Stimulated activated CD4-positive, alpha-beta T cell treated with anti-CD3 and anti-CD28 coated beads, TNF-alpha, amount 100 ng/mL, for 24 hours (primary cell): Measurements from ENCODE around the gene RUFY4.

Source experiments
- DNase-seq, 3 experiments: peaks; one replicate each; pipeline ENCODE4 v3.0.0-alpha.2; 2020; ENCODE audit warnings: low read depth in 3 of 3

RUFY4 gene

DNA sequence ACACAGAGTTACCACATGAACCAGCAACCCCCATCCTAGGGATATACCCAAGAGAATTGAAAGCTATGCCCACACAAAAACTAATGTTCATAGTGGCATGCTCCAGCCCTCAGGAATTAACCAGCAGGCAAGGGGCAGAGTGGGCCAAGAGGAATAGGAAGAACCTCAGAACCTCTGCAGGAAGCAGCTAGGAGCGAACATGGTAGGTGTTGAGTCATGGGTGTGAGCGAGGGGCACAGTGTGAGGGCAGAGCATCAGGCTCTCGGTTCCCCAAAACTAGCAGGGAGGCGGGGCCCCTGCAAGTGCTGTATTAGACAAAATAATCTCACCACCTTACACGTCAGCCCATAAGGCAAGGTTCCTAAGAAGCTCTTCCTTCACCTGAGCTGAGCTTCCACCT is 5.6 kb upstream of the RUFY4 start:
- DNase-seq = no peak

DNA sequence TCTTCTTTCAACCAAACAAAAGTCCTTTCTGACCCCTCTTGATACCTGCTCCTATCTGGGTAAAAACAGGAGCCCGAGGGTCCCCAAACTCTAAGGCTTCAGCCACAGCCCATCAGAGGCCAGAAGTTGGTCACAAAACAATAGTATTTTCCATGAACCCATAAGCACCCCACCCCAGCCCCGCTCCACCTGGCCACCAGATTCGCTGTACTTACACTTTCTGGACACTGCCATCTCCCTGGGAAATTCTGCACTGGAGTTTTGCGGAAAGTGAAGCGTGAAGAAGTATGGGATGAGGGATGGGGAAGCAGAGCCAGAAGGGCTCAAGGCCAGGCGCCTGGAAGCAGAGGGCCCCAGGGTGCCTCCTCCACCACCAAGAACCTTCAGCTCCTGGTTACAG is 5.2 kb upstream of the RUFY4 start:
- DNase-seq = no peak

DNA sequence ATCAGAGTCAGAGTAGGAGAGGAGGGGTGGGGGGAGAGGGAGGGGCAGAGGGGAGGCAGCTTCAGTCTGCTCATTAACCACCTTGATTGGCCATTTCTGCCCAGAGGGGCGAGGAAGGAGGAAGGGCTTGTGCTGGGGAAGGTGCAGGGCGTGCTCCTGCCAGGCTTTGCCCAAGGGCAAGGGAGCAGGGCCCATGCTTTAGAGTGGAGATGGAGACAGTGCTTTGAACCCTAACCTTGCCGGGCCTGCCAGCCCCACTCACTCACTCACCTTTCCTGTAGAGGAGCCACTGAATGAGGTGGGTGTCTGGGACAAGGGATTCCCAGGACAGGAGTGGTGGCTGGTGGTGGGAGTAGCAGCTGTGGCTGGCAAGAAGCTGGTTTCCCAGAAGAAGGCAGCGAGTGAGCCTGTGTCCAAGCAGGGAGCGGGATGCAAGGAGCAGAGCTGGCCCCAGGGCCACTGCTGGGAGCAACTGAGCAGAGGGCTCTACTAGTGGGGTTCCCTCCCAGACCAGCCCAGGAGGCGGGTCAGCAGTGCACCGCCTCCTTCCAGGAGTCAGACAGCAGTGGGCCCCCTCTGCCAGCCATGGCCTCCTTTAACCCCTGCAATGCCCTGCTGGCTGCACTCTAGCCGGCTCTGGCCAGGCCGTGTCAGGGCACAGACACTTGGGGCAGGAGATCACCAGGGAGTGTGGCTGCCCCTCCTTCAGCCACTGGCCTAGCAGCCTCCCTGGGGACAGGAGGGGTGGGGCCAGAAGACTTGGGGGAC is 3.6 kb upstream of the RUFY4 start:
- no peak for DNase-seq

DNA sequence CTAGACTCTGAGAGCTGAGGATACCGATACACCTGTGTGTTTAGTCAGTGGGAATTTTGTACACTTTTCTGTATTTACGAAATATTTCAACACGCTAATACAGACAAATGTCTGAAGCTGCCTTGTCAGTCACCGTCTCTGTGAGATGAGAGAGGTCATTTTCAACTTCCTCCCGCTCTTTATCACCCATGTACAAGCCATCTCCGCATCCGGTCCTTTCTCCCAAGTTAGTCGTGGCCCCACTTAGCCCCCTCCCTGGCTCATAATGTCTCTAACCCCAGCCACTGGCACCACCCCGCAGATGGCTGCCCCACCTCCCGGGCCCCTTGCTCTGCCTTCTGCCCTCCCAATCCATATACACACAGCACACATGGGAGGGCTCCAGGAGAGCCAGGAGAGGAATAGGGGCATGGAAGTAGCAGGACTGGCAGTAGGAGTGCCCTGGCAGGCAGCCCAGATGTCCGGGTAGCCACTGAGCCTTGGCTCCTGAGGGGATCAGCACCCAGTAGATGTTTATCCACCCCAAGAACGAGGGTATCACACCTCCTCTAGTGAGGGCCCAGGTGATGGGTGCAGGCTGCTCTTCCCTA is 2.0 kb upstream of the RUFY4 start:
- DNase-seq = no peak

DNA sequence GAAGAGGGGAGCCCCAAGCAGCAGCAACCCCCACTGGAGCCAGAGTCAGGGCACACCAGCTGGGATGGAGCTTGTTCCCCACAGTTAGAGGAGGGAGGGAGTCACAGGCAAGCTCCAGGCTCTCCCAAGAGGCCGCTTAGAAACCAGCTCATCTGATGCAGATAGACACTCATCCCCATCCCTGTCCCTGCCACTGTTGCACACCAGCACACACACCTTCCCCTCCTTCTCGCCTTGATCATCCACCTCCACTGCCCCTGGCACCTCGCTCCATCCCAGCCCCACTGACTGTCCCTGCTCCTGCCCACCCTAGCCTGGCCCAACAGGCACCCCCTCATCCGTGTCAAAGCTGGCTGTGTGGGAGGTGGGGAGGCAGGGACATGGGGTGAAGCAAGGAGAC is 1.5 kb upstream of the RUFY4 start:
- DNase-seq = no peak

DNA sequence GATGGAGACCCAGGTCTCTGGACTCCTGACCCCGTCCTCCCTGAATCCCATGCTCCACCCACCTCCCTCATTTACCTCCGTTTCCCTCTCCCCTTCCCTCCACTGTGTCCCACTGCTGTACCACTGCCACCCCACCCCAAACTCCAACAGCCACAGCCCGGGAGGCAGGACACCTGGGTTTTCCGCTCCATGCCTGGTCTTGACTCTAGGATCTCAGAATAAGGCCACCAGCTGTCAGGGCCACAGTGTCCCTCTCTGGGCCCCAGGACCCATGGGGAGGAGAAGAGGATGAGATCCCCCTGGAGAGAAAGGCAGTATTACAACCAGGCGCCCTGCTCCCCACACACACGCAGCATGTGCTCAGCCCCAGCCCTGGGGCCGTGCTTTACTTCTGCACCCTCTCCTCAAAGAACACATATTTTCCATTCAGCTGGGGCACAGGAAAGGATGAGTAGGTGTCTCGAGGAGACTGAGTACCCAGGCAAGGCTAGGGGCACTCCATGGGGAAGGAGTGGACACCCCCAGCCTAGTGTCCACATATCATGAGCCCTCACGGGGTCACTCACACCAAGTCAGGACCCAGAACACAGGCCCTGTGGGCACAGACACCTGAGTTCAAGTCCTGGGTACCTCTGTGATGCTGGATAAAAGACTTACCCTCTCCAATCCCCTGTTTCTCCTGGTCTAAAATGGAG is 700 bp downstream of the RUFY4 start:
- no peak for DNase-seq

DNA sequence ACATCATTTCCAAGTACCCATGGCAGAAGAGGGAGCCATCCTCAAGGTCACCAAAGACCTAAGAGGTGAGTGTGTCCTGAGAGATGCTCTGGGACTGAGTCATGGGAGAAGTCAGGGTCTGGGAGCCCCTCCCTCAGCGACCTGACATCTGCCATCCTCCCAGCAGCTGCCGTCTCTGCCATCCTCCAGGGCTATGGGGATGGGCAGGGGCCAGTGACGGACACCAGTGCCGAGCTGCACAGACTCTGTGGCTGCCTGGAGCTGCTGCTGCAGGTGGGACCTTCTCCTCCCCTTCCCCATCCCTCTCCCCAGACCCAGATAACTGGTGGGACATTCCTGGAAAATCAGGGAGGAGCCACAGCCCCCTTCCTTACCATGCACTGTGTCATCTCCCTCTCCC is 1.5 kb downstream of the RUFY4 start:
- no peak for DNase-seq

DNA sequence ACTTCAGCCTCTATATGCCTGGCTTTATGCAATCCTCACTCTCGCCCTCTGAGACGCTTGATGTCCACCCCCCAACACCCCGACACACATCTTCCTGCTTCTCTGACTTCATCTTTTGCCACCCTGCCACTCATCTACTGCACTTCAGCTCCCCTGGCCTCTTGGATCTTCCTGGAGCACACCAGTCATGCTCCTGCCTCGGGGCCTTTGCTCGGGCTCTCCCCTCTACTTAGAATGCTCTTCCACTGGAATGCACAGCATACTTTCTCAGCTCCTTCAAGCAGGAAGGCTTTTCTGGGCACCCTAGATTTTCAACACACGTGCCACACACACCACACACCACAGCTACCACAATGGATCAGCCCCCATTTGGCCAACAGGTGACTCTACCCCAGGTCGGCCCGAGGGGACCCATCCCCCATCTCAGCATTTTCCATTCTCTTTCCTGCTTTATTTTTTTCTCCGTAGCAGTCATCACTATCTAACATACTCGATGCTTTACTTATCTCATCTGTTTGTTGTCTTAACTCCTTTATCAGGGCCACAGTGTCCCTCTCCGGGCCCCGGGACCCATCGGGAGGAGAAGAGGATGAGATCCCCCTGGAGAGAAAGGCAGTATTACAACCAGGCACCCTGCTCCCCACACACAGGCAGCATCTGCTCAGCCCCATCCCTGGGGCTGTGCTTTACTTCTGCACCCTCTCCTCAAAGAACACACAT is 2.3 kb downstream of the RUFY4 start:
- no peak for DNase-seq

DNA sequence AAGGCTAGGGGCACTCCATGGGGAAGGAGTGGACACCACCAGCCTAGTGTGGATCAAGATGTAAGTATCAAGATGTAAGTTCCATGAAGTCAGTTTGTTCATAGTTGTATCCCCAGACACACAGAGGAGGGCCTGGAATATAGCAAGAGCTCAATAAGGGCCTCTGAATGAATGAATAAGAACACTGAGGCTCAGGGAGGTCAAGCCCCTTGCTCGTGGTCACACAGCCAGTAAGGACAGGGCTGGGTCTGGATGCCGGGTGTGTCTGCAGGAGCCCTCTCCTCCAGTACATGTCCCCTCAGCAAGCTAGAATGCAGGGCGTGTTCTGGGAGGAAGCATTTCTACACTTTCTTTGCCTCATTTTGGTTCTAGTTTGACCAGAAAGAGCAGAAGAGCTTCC is 2.9 kb downstream of the RUFY4 start:
- DNase-seq = no peak

DNA sequence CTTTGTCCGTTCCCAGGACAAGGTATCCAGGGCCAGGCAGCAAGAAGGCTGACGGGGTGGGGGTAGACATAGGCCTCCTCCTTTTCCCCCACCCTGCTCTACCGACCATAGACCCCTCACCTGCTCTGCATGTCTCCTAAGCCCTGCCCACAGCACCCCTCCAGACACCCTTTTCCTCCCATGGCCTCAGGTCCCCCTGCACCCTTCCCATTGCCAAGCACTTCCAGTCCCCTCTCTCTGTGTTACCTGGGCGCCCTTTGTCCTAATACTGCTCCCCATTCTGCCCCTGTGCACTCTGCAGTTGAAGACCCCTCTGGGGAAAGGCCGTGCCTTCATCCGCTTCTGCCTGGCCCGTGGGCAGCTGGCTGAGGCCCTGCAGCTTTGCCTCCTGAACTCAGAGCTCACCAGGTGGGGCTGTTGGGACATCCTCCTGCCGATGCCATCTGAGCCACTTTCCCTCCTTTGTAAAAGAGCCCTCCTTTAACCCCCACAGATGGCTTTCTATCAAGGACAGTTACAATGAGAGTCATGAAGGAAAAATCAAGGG is 3.5 kb downstream of the RUFY4 start:
- DNase-seq = no peak

DNA sequence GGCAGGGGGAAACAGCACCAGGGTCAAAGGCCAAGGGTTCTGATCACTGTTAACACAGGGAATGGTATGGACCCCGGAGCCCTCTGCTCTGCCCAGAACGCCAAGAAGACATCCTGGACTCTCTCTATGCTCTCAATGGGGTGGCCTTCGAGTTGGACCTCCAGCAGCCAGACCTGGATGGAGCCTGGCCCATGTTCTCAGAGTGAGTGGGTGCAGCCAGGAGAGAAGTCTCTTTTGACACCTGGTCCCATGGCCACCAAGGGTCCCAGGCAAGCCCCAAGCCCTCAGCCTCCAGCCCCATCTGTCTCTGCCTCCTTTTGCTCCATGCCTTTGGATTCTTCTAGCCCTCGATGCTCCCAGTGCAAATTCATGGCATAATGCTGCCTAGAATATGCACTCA is 4.1 kb downstream of the RUFY4 start:
- no peak for DNase-seq

DNA sequence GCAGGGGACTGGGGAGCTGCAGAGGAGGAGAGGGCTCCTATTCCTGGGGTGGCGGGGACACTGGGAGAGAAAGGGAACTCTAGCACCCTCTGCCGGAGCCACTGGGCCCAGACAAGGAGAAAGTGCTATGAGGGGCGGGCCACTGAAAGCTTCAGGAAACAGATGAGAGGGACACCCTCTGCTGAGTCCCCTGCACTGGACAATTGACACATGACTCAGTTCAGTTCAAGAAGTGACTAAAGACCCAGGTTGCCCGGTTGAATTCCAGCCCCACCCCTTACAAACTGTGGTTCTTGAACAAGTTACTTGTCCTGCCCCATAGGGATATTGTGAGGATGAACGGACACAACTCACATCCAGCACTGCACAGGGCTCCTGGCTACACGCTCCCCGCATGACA is 5.0 kb downstream of the RUFY4 start:
- peak in 1 of 3 experiments; percentile 27 for DNase-seq

DNA sequence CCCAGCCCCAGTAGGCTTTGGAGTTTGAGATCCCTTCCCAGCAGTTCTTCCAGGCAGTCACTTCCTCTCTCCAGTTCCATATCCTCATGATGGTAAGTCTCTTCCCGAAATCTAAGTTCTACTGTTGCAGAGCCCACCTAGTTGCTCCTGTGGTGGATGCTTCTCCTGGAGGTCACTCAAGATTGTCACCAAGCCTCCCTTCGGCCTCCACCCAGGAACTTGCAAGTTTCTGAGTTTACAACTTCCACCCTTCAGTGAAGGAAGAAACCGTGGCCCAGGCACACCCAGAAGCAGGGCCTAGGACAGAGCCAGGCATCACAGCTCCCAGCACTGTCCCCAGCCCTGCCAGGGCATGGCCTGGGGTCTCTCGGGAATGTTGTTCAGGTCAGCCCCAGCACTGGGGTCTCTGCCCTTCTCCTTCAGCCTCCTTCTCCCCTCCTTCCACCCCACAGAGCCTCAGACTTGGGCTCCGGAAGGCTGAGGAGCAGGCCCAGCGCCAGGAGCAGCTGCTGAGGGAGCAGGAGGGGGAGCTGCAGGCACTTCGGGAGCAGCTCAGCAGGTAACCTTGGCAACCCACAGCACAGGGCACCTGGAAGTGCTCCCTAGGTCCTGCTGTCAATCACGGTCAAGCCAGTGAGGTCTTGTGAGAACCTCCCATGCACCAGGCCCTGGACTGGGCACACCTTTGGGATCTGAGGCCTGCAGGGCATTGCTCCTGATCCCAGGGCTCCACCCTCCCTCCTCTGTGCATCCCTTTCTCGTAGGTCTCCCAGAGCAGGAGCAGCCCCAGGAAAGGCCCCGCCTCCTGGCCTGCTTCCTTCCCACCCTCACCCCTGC is 7.1 kb downstream of the RUFY4 start:
- no peak for DNase-seq

DNA sequence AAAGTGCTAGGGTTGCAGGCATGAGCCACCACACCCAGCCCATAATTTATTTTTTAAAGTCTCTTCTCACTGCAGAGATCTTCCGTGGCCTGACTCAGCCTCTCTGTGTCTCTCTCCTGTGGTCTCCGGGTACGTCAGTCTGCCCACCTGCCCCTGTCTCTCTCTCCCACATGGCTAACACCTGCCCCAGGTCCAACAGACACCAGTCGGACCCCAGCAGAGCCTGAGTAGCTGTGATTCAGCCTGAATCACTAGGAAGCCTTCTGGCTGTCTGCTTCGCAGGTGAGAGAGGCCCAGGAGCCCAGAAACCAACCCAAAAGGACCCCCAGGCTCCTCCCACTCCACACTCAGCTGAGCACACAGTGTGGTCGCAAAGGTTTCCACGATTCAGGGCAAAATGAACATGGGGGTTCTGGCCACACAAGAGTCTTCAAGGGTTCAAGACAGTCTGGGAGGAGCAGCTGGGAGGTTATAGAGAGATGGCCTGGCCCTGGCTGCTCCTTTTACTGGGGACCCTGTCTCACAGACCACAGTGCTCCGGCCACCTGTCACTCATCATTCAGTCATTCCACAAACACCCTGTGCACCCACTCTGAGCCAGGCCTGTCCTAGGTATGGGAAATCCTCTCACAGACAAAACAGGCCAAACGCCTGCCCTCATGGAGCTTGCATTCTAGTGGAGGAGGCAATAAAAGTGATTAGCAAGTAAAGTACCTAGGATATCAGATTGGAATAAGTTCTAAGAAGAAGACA is 8.6 kb downstream of the RUFY4 start:
- no peak for DNase-seq

DNA sequence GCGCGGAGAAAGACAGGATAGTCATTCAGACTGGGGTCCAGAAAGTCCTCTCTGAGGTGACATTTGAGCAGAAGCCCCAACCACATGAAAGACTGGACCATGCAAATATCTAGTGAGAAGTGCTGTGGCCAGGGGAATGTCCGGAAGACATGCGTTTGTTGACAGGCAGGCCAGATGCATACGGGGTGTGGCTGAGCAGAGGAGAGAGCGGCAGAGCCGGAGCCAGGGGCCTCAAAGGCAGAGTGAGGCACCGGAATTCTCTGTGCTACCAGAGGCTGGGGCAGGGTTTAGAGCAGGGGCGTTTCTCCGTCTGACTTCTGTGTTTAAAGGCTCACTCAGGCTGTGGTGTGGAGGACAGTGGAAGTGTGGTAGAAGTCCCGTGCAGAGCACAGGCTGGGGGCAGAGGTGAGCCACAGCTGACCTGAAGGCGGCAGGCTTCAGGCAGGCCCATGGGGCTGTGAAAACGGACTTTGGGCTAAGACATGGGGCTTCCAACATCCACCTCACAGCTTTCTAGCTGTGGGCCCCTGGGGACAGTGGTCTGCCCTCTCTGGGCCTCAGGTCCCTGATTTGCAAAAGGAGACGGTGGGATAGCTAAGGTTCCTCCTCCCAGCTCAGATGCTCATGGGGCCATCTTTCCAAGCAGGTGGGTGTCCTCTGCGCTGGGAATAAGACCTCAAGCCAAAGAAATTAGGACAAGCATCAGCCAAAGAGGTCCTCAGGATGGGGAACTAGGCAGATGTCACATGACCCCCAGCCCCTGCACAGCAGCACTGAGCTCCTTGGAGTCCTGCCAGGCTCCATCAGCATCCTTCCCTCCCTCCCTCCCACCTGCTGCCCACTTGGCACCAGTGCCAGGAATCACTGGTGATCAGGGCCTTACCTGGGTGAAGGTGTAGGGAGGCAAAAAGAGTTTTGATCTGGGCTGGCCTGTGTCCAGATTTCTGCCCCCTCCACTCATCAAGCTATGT is 11.2 kb downstream of the RUFY4 start:
- no peak for DNase-seq

DNA sequence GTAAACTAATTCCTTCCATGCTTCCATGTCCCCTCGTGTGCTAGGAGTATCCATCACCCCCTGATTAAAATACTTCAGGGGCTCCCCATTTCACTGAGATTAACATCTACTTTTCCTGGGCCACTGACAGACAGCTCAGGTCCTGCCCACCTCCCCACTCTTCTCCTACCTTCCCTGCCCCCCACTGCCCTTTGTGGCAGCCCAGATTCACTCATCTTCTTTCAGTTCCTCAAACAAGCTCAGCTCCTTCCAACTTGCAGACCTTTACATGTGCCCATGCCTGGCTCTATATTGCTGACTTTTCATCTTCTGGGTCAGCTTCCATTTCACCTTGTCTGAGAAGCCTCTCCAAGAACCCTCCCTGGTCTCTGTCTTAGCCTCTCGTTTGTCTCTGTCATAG is 12.0 kb downstream of the RUFY4 start:
- DNase-seq = no peak

DNA sequence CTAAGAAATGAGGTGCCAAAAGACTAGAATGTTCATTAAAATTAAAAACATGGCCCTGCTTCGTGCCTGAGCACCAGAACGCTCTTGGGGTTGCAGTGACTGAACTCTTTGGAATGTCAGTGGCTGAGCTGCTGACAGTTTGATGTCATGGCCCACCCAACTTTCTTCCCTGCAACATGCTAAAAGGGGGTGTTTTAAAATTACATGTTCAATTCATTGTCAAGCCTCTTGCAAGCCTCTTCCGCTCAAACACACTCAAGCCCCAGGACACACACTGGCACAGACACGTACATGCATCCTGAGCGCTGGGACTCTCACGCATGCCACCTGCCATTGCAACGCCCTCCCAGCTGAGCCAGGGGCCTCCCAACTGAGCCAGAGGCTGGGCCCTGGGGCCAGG is 12.6 kb downstream of the RUFY4 start:
- no peak for DNase-seq

DNA sequence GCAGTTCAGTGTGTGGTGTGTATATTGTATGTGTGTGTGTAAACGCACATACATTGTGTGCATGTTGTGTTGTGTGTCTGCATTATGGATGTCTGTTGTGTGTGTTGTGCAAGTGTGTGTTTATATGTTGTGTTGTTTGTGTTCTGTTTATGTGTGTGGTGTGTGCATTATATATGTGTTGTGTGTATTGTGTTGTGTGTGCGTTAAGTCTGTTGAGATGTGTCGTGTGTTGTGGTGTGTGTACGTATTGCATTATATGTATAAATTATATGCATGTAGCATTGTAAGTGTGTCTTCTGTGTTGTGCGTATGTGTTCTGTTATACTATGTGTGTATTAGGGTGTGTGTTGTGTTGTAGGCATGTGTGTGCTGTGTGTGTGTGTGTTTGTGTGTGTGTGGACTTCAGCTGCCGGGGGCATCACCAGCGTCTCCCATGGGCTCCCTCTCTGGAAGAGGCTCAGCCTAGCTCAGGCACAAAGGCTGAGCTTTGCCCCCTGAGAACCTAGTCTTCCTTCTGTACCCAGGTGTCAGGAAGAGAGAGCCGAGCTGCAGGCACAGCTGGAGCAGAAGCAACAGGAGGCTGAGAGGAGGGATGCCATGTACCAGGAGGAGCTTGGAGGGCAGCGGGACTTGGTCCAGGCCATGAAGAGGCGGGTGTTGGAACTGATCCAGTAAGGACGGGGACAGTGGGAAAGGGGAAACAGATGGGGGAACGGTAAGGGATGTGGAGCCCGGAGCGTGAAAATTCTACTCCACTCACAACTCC is 13.7 kb downstream of the RUFY4 start:
- no peak for DNase-seq

DNA sequence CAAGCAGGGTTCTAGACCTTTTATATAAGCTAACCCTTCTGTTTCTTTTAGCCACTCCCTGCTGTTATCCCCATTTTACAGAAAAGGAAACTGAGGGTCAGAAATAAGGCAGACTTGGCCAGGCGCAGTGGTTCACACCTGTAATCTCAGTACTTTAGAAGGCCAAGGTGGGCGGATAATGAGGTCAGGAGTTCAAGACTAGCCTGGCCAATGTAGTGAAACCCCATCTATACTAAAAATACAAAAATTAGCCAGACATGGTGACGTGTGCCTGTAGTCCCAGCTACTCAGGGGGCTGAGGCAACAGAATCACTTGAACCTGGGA is 14.3 kb downstream of the RUFY4 start:
- DNase-seq = no peak
